22Rv1 (cell line): ENCODE results near the gene FAM83F.

Experiments
- CTCF ChIP-seq: fragments of 450-650 bp; IDR thresholded peaks from 2 replicates; pipeline ENCODE4 v1.5.1; 2017; ENCODE audit warnings: mild to moderate bottlenecking
- ZFX ChIP-seq: fragments of 450-650 bp; IDR thresholded peaks from 2 replicates; pipeline ENCODE4 v1.6.1; 2017; ENCODE audit warnings: antibody characterized with exemption, borderline replicate concordance

GRCh38 chr22:39995393-39996252, 869 bp downstream of the FAM83F start:
- TF ChIP-seq CTCF (no peak), ZFX (no peak)
